GM12878 (cell line): ENCODE data around the gene FGGY. TPM values are rescaled to one million over a fixed set of nuclear protein-coding genes. Genes with fewer than 3 reads are reported as not detected.

Experiments
- ATAC-seq: fragments of 200-7000 bp; cut with Tn5 transposase; 3 replicates; pipeline ENCODE4 v1.9.1; 2020; ENCODE audit warnings: mild to moderate bottlenecking, moderate library complexity
- BruUV-seq: library from RNA; stranded (reverse); fragments of 400-500 nt; replicated peaks from 2 replicates; lab custom pipeline; 2021; lab: Mats Ljungman, UMichigan
- CTCF ChIA-PET: fragments of 300-600 bp; sonication (Branson Sonifier 250); formaldehyde crosslinking; extraction: SDS; loops from one replicate; lab custom pipeline; 2021; ENCODE audit warnings: inconsistent platforms; lab: Yijun Ruan, JAX
- POLR2A ChIA-PET: fragments of 350-600 bp; formaldehyde crosslinking; extraction: SDS; loops from one replicate; lab custom pipeline; 2021; ENCODE audit warnings: inconsistent platforms; lab: Charles Lee
- RAD21 ChIA-PET: fragments of 300-600 bp; sonication (Branson Sonifier 250); formaldehyde crosslinking; loops from one replicate; lab custom pipeline; 2023; ENCODE audit warnings: antibody characterized with exemption; ENCODE audit not compliant: unreplicated experiment; lab: Charles Lee
- SMC1A ChIA-PET: fragments of 300-600 bp; sonication (Branson Sonifier 250); formaldehyde crosslinking; loops from one replicate; lab custom pipeline; 2023; ENCODE audit not compliant: unreplicated experiment, uncharacterized antibody; lab: Charles Lee
- DNase-seq: peaks from one replicate; pipeline ENCODE4 v3.0.0-alpha.2; 2011; ENCODE audit warnings: low read depth, low spot score
- FAIRE-seq: peaks from 3 replicates; lab custom pipeline; 2011; peaks lifted over from hg19 to GRCh38; lab: Jason Lieb, UNC
- H2AFZ ChIP-seq: 2 replicates; pipeline ENCODE4 v1.6.0; 2011; ENCODE audit warnings: low read depth, low read length, control low read depth; ENCODE audit not compliant: control insufficient read depth
- H3K27ac ChIP-seq: 2 replicates; pipeline ENCODE4 v1.5.1; 2011; ENCODE audit warnings: control low read depth; ENCODE audit not compliant: control insufficient read depth, insufficient read depth
- H3K27me3 ChIP-seq, 2 experiments: replicated peaks in 1 of 2; 2 replicates each; pipeline versions ENCODE4 v1.6.0 to v1.6.1; 2011; ENCODE audit warnings: low read length in 1 of 2; ENCODE audit not compliant: control insufficient read depth in 2 of 2, insufficient read depth in 2 of 2
- H3K36me3 ChIP-seq, 2 experiments: 2 replicates each; pipeline ENCODE4 v1.5.1; 2011; ENCODE audit warnings: low read length in 1 of 2; ENCODE audit not compliant: control insufficient read depth in 2 of 2, insufficient read depth in 2 of 2
- H3K4me1 ChIP-seq: 2 replicates; pipeline ENCODE4 v1.6.1; 2011; ENCODE audit warnings: mild to moderate bottlenecking, low read length, moderate library complexity, mixed read lengths; ENCODE audit not compliant: control insufficient read depth, insufficient read depth
- H3K4me2 ChIP-seq: 2 replicates; pipeline ENCODE4 v1.6.0; 2011; ENCODE audit warnings: control low read depth; ENCODE audit not compliant: control insufficient read depth, insufficient read depth
- H3K4me3 ChIP-seq: fragments of 200-600 bp; sonication (generic); 2 replicates; pipeline ENCODE4 v1.5.1; 2016
- H3K79me2 ChIP-seq: 2 replicates; pipeline ENCODE4 v1.6.0; 2011; ENCODE audit warnings: low read length; ENCODE audit not compliant: control insufficient read depth, insufficient read depth
- H3K9ac ChIP-seq: 2 replicates; pipeline ENCODE4 v1.8.0; 2011; ENCODE audit warnings: low read length, control low read depth, mixed read lengths; ENCODE audit not compliant: control insufficient read depth, insufficient read depth
- H3K9me3 ChIP-seq: replicated peaks from 3 replicates; pipeline ENCODE4 v1.5.1; 2011; ENCODE audit warnings: mild to moderate bottlenecking, low read length; ENCODE audit not compliant: control insufficient read depth, insufficient read depth
- H4K20me1 ChIP-seq: 2 replicates; pipeline ENCODE4 v1.6.0; 2011; ENCODE audit not compliant: control insufficient read depth, insufficient read depth
- BACH1 ChIP-seq: fragments of 450-650 bp; IDR thresholded peaks from 2 replicates; pipeline ENCODE4 v1.6.1; 2017; ENCODE audit warnings: mild to moderate bottlenecking, borderline replicate concordance
- CBFB ChIP-seq: IDR thresholded peaks from 2 replicates; pipeline ENCODE4 v1.6.1; 2016; ENCODE audit warnings: antibody characterized with exemption, low read depth
- CEBPB ChIP-seq, 2 experiments: fragments of 150-350 bp in 1 of 2; IDR thresholded peaks; 2 replicates each; pipeline ENCODE4 v1.6.1; 2012 to 2014; ENCODE audit warnings: low read depth in 2 of 2, low read length in 2 of 2, borderline replicate concordance in 1 of 2, inconsistent platforms in 1 of 2
- CHD4 ChIP-seq: fragments of 200-600 bp; sonication (generic); IDR thresholded peaks from 2 replicates; pipeline ENCODE4 v1.6.1; 2016; ENCODE audit warnings: mild to moderate bottlenecking
- IKZF1 ChIP-seq: fragments of 450-650 bp; conservative IDR thresholded peaks from 2 replicates; pipeline ENCODE4 v1.6.1; 2017; ENCODE audit warnings: antibody characterized with exemption, mild to moderate bottlenecking
- IRF4 ChIP-seq: IDR thresholded peaks from 2 replicates; pipeline ENCODE4 v1.6.1; 2011; ENCODE audit warnings: low read depth, low read length
- MXI1 ChIP-seq: fragments of 150-350 bp; IDR thresholded peaks from 2 replicates; pipeline ENCODE4 v1.6.1; 2011; ENCODE audit warnings: low read depth, mild to moderate bottlenecking, inconsistent platforms, low read length, improper control_type of control experiment
- POU2F2 ChIP-seq: IDR thresholded peaks from 3 replicates; pipeline ENCODE4 v1.6.1; 2011; ENCODE audit warnings: low read depth, mild to moderate bottlenecking, low read length, borderline replicate concordance
- PRDM15 ChIP-seq: fragments of 450-650 bp; formaldehyde crosslinking; IDR thresholded peaks from 2 replicates; pipeline ENCODE4 v1.4.0; 2020; ENCODE audit warnings: mild to moderate bottlenecking, moderate library complexity
- SP1 ChIP-seq: IDR thresholded peaks from one replicate; pipeline ENCODE4 v1.6.1; 2011; ENCODE audit warnings: low read depth, low read length
- TCF12 ChIP-seq: IDR thresholded peaks from 2 replicates; pipeline ENCODE4 v1.6.1; 2011; ENCODE audit warnings: low read depth, mild to moderate bottlenecking, low read length
- YY1 ChIP-seq: IDR thresholded peaks from 2 replicates; pipeline ENCODE4 v1.6.1; 2011; ENCODE audit warnings: low read depth, mild to moderate bottlenecking, low read length
- ZNF274 ChIP-seq: IDR thresholded peaks from one replicate; pipeline ENCODE4 v1.8.0; 2011; ENCODE audit not compliant: insufficient read length, insufficient read depth
- ZNF687 ChIP-seq: fragments of 450-650 bp; IDR thresholded peaks from 2 replicates; pipeline ENCODE4 v1.6.1; 2017; ENCODE audit warnings: mild to moderate bottlenecking, moderate library complexity
- WGBS: methylation state at CpG from one replicate; pipeline ENCODE4 v1.1.6; 2016; ENCODE audit warnings: low lambda C conversion rate; ENCODE audit not compliant: insufficient replicate concordance, insufficient coverage; ENCODE audit errors: missing lambda C conversion rate; 5-methylcytosine and 5-hydroxymethylcytosine counted together
- in situ Hi-C: fragments of 300-500 bp; cut with MboI; formaldehyde crosslinking; loops from 9 replicates; pipeline ENCODE4 v1.14.3; 2018; ENCODE audit warnings: mixed read lengths
- intact Hi-C: fragments of 100-400 bp; cut with micrococcal nuclease; formaldehyde crosslinking; loops from one replicate; pipeline ENCODE4 v1.14.2; 2022; ENCODE audit not compliant: unreplicated experiment
- polyA plus RNA-seq, 11 experiments: library from polyadenylated mRNA; depleted of rRNA in 4 of 11; unstranded in 6 of 11; stranded (reverse) in 5 of 11; fragments of >200 nt; fragmentation: Nextera tagmentation in 4 of 11; fragmentation: Illumina TruSeq in 1 of 11; extraction: Ambion mirVana in 4 of 11; extraction: Trizol in 1 of 11; gene quantifications; 1 replicate in 1 of 11; 2 replicates in 10 of 11; pipeline versions ENCODE4 v1.2.1 to v1.2.3, GENCODE V29; 2011 to 2016; ENCODE audit warnings: inconsistent platforms in 2 of 11, missing spikeins in 2 of 11, low read depth in 1 of 11
- total RNA-seq, 4 experiments: library from RNA; depleted of rRNA in 3 of 4; stranded (reverse); fragments of >200 nt in 3 of 4; fragmentation: Illumina TruSeq in 1 of 4; extraction: Trizol in 1 of 4; gene quantifications; 2 replicates each; pipeline versions ENCODE4 v1.2.1 to v1.2.3, GENCODE V29; 2013 to 2021

FGGY gene
- total and polyA plus RNA-seq, 10 of the 15 experiments (the other 5 are each of a cell fraction or from before 2014, with no cell fraction given): 6.2 to 11.9 (median 7.5) TPM

GRCh38 chr1:59759156-59759925 is 462.4 kb downstream of the FGGY start (continued):
- TF ChIP-seq IKZF1: peak; percentile 43; the same call in 1 of the 2 replicates
- TF ChIP-seq IRF4: 0 out of 2 replicates have a peak, but pooled peaks have one; percentile 22

- FAIRE-seq (no peak), DNase-seq (no peak), ATAC-seq (no peak)
- H3K27ac ChIP-seq: no peak overlapping the region
- CTCF ChIA-PET: interaction anchor here (0.8 to 4.9 kb wide), 13 partner anchors 8 to 1246 kb away, joined by 3 to 61 read pairs (median 5); partner anchors contain the start of gene HOOK1
- H4K20me1 ChIP-seq: no peaks in the 10 kb centered on the region
- SMC1A ChIA-PET: interaction anchor here (0.6 to 2.1 kb wide), 5 partner anchors 8 to 1020 kb away, joined by 3 to 19 read pairs (median 4); no protein-coding TSS in a partner anchor
- H3K9me3 ChIP-seq: no peaks in the 10 kb centered on the region
- no peak overlapping the region for H3K4me2 ChIP-seq
- no peaks in the 10 kb centered on the region for H3K36me3 ChIP-seq
- no peak overlapping the region for H2AFZ ChIP-seq
- H3K4me3 ChIP-seq: no peak overlapping the region
- H3K9ac ChIP-seq: no peak overlapping the region
- POLR2A ChIA-PET: interaction anchor here (1.2 kb wide), 1 partner anchor 945 kb away, joined by 4 read pairs; no protein-coding TSS in a partner anchor
- H3K79me2 ChIP-seq: no peaks in the 10 kb centered on the region
- BruUV-seq: no TSS peak
- no peaks in the 10 kb centered on the region for H3K4me1 ChIP-seq
- 47% methylated on average over 3 of the region's 3 CpGs for WGBS
- H3K27me3 ChIP-seq: no peaks in the 10 kb centered on the region
- in situ Hi-C loops: no loop called here
- RAD21 ChIA-PET: interaction anchor here (0.6 to 5.1 kb wide), 7 partner anchors 18 to 1467 kb away, joined by 3 to 60 read pairs (median 4); no protein-coding TSS in a partner anchor
- intact Hi-C loops: loop anchor here (5.0 kb wide), 1 partner anchor 64 kb away; no protein-coding TSS in a partner anchor
- TF ChIP-seq TCF12: no peak
- TF ChIP-seq MXI1: no peak
- no peak for TF ChIP-seq CEBPB (IDR thresholded peaks at IDR 0.05; ENCODE audit: borderline replicate concordance in 1 of 2, low read depth in 2 of 2, low read length in 2 of 2)
- TF ChIP-seq CBFB: no peak
- no peak for TF ChIP-seq ZNF687
- TF ChIP-seq SP1: no peak
- TF ChIP-seq POU2F2: no peak
- TF ChIP-seq PRDM15 (CRISPR knock-in tag): no peak
- no peak for TF ChIP-seq BACH1
- no peak for TF ChIP-seq CHD4
- TF ChIP-seq YY1: no peak
- TF ChIP-seq ZNF274: no peak
Observed at GRCh38 chr1:59761443-59761842, 464.5 kb downstream of the FGGY start.
